ENCODE results near the gene SLC9C1. TPM values are rescaled to one million over a fixed set of nuclear protein-coding genes. Genes with fewer than 3 reads are reported as not detected.

Gene SLC9C1
- total RNA-seq, 1 experiment from 2014 or later: 0.50 TPM

DNA sequence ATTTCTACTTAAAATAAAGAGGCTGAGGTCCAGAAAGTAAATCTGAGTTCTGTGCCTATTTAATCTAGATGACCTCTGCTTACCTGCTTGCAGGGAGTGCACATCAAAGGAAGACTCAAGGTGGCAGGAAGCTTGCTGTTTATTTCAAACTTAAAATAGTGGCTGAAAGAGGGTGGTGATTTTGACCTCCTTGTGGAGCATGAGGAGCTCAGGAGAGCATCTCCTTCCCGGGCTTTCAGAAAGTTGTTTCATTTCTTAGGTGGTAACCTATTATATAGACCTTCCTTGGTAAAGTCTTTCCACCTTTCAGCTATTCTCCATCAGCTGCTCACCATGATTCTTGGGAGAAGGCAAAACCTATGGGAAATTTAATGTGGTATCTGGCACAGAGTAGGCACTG, 161.5 kb downstream of the SLC9C1 start:
- no peak overlapping the region for H3K4me3 Mint-ChIP-seq
- no peak overlapping the region for H2AK5ac ChIP-seq (ENCODE audit: insufficient read length, low read length)
- H3K27me3 ChIP-seq (ENCODE audit: insufficient read depth, low read length): no peaks in the 10 kb centered on the region
- no peak overlapping the region for H4K5ac ChIP-seq (ENCODE audit: insufficient read length, low read depth, low read length)
- peaks cover 6% of the 10 kb centered on the region; the same call in 1 of the 2 replicates for H3K4me1 ChIP-seq (ENCODE audit: insufficient read depth, low read length)
- H2BK120ac ChIP-seq (ENCODE audit: low read depth, low read length, poor library complexity, severe bottlenecking): no peak overlapping the region
- H3K14ac ChIP-seq (ENCODE audit: insufficient read depth, low read length): no peak overlapping the region
- WGBS (ENCODE audit: extremely low coverage, insufficient read length, low lambda C conversion rate): no CpG with 5 or more reads among the region's 1 CpG
- no peak overlapping the region for H3K27ac ChIP-seq (ENCODE audit: insufficient read length, low read depth, low read length)
- no peak overlapping the region for H3K27ac Mint-ChIP-seq
- TF ChIP-seq, protein P1, sequence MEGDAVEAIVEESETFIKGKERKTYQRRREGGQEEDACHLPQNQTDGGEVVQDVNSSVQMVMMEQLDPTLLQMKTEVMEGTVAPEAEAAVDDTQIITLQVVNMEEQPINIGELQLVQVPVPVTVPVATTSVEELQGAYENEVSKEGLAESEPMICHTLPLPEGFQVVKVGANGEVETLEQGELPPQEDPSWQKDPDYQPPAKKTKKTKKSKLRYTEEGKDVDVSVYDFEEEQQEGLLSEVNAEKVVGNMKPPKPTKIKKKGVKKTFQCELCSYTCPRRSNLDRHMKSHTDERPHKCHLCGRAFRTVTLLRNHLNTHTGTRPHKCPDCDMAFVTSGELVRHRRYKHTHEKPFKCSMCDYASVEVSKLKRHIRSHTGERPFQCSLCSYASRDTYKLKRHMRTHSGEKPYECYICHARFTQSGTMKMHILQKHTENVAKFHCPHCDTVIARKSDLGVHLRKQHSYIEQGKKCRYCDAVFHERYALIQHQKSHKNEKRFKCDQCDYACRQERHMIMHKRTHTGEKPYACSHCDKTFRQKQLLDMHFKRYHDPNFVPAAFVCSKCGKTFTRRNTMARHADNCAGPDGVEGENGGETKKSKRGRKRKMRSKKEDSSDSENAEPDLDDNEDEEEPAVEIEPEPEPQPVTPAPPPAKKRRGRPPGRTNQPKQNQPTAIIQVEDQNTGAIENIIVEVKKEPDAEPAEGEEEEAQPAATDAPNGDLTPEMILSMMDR (conservative IDR thresholded peaks at IDR 0.05): no peak
- no peak overlapping the region for H3K9ac ChIP-seq (ENCODE audit: extremely low read depth, insufficient read length, low read length)
- no peaks in the 10 kb centered on the region for H3K23me2 ChIP-seq (ENCODE audit: insufficient read length, low read depth, low read length, poor library complexity, severe bottlenecking)
- no peaks in the 10 kb centered on the region for H3K79me1 ChIP-seq (ENCODE audit: insufficient read depth, low read depth, low read length, poor library complexity, severe bottlenecking)
- H3K79me2 ChIP-seq (ENCODE audit: insufficient read depth, low read length): no peaks in the 10 kb centered on the region
- no peak overlapping the region for H2BK20ac ChIP-seq (ENCODE audit: low read depth, low read length, poor library complexity, severe bottlenecking)
- no peaks in the 10 kb centered on the region for H3K9me3 ChIP-seq (ENCODE audit: control insufficient read depth, low read depth, low read length)
- DNase-seq: no peak
- no peak overlapping the region for H3K23ac ChIP-seq (ENCODE audit: insufficient read length, low read depth, low read length)
- no peak overlapping the region for H2BK12ac ChIP-seq (ENCODE audit: insufficient read length, low read depth, low read length)
- no peak overlapping the region for H4K8ac ChIP-seq (replicated peaks; ENCODE audit: insufficient read length, low read depth, low read length)
- H3K4me2 ChIP-seq (ENCODE audit: insufficient read depth, insufficient read length, low read length): no peak overlapping the region
- no peaks in the 10 kb centered on the region; a peak in 1 of 7 replicates for H3K36me3 Mint-ChIP-seq (ENCODE audit: insufficient read depth in 1 of 3, low read depth in 3 of 3)
- no peak overlapping the region for H4K91ac ChIP-seq (ENCODE audit: insufficient read length, low read depth, low read length)
- H3K18ac ChIP-seq (ENCODE audit: insufficient read length, low read depth, low read length): no peak overlapping the region
- no peak overlapping the region for H2BK5ac ChIP-seq (ENCODE audit: insufficient read length, low read length)
- no peak overlapping the region for H2BK15ac ChIP-seq (ENCODE audit: low read depth, low read length)
- no peak overlapping the region for H3K56ac ChIP-seq (ENCODE audit: insufficient read length, low read depth, low read length)
- peaks cover 32 to 50% of the 10 kb centered on the region in 2 experiments for H3K4me1 Mint-ChIP-seq
- H3K27me3 Mint-ChIP-seq (ENCODE audit: low read depth): no peaks in the 10 kb centered on the region
- no peak overlapping the region for H3T11ph ChIP-seq (ENCODE audit: low read length)
- H3K4ac ChIP-seq (ENCODE audit: low read depth, low read length): no peak overlapping the region
- H2AFZ ChIP-seq (ENCODE audit: low read length): no peak overlapping the region
- H4K20me1 ChIP-seq (ENCODE audit: control insufficient read depth, insufficient read depth, insufficient read length): no peaks in the 10 kb centered on the region
- H3K9me3 Mint-ChIP-seq: no peaks in the 10 kb centered on the region
